GM11168 (cell line): Measurements from ENCODE around the gene LMBRD2.

Experiments used
- in situ Hi-C: fragments of 300-500 bp; cut with MboI; formaldehyde crosslinking; loops from one replicate; pipeline ENCODE4 v1.12.0; 2022; ENCODE audit warnings: low sequenced_read_pairs; ENCODE audit not compliant: unreplicated experiment

LMBRD2 gene

DNA sequence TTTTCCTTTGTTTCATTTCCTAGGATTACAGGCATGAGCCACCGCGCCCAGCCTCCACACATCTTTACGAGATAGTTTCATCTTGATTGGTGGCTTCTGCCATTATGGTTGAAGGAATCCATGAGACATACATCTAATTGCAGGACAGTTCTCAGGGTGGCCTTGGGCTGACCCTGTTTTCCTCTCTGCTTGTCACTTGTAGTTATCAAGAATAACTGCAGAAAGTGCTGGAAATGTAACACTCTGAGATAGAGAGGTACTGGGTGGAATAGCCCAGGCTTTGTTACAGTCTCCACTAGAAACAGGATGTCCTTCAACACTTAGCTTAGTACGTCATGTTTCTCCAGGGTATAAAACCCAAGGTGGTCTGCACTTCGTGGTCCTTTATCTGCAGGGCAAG, 95.7 kb downstream of the LMBRD2 start:
- in situ Hi-C loops, result no loop called here

DNA sequence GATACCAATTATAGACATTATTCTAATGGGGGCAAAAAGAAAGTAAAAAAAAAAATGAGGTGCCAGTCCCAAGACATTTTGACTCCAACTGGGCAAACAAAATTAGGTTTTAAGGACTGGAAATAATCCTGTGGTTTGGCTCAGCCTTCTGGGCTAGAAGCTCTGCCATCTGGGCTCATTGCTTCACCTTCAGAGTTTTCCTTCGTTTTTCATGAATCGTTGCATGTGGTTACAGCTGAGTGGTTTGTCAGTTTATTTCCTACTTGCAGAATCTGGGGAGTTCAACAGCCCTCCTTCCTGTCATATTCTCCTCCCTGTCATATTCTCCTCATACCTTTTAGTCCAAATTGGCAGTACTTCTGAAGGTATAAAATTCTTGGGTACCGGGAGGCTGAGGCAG, 97.0 kb downstream of the LMBRD2 start:
- in situ Hi-C loops, result no loop called here

DNA sequence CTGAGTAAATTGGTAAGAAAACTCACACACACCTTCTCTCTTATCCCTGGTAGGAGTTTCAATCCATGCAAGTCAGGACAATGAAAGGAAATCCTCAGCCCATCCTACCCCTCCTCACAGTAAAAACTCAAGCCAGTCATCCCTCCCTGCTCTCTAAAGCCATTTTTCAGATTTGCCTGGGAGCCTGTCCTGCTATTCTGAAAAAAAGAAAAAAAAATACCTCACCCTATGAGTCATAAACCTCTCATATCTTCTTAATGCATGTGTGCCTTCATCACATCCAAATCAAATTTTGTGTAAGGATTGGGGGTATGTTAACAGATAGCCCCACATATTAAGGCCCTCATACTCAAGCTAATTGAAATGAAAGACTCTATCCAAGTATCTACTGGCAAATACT, 99.1 kb downstream of the LMBRD2 start:
- in situ Hi-C loops, result no loop called here

DNA sequence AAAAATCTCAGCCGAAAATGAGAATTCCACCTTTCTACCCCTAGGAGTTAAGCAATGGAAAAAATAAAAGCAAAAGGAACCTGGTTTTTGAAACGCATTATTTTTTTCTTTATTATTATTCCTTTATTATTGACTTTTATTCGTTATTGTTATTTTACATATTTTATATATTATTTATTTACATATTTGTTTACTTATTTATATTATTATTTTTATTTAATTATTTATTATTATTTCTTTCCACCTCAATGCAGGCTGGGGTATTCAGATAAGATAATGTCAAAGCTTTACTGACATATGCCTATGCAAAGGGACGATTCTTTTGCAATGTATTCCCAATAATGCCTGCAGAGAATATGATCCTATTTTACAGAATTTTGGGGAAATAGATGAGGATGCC, 101.7 kb downstream of the LMBRD2 start:
- in situ Hi-C loops, result no loop called here
